BE2C (cell line): ENCODE data around the gene SIRT5.
A peak's percentile ranks its signal among the peaks of the same experiment; 100 is the strongest.

ENCODE experiments used
- DNase-seq: peaks from one replicate; pipeline ENCODE4 v3.0.0-alpha.2; 2020
- H3K27me3 ChIP-seq: fragments of 250-450 bp; sonication (Bioruptor Pico); 2 replicates; pipeline ENCODE4 v1.5.1; 2020; ENCODE audit warnings: mild to moderate bottlenecking
- H3K36me3 ChIP-seq: fragments of 250-450 bp; sonication (Bioruptor Pico); 2 replicates; pipeline ENCODE4 v1.5.1; 2020; ENCODE audit warnings: mild to moderate bottlenecking
- H3K4me1 ChIP-seq: fragments of 250-450 bp; sonication (Bioruptor Pico); 2 replicates; pipeline ENCODE4 v1.5.1; 2020
- H3K4me3 ChIP-seq: 2 replicates; pipeline ENCODE4 v1.5.1; 2011; ENCODE audit warnings: low read depth, low read length
- H3K9me3 ChIP-seq: fragments of 250-450 bp; sonication (Bioruptor Pico); 2 replicates; pipeline ENCODE4 v1.5.1; 2020
- CTCF ChIP-seq: IDR thresholded peaks from 2 replicates; pipeline ENCODE4 v1.5.1; 2012; ENCODE audit warnings: mild to moderate bottlenecking, low read depth, low read length

Gene SIRT5

GRCh38 chr6:13617066-13617465 lies 42.7 kb downstream of the SIRT5 start:
- no peak for DNase-seq
- no peak for TF ChIP-seq CTCF
- Histone ChIP-seq H3K4me3 (no peak overlapping the region), H3K27me3 (no peaks in the 10 kb centered on the region), H3K36me3 (peaks cover 46% of the 10 kb centered on the region), H3K9me3 (no peaks in the 10 kb centered on the region), H3K4me1 (no peaks in the 10 kb centered on the region; the same call in 1 of the 2 replicates)

GRCh38 chr6:13624871-13625288 lies 50.5 kb downstream of the SIRT5 start:
- peaks cover 59% of the 10 kb centered on the region for H3K36me3 ChIP-seq
- no peaks in the 10 kb centered on the region for H3K9me3 ChIP-seq
- no peak overlapping the region for H3K4me3 ChIP-seq
- no peaks in the 10 kb centered on the region for H3K27me3 ChIP-seq
- peak; percentile 28 for DNase-seq
- TF ChIP-seq CTCF: peak; percentile 79
- no peaks in the 10 kb centered on the region for H3K4me1 ChIP-seq

- TF ChIP-seq CTCF: no peak
- no peaks in the 10 kb centered on the region for H3K4me1 ChIP-seq
- H3K27me3 ChIP-seq: no peaks in the 10 kb centered on the region
- peaks cover 21% of the 10 kb centered on the region for H3K36me3 ChIP-seq
- no peak for DNase-seq
- H3K9me3 ChIP-seq: no peaks in the 10 kb centered on the region
- H3K4me3 ChIP-seq: no peak overlapping the region
These were observed 55.2 kb downstream of the SIRT5 start for GRCh38 chr6:13629459-13630116.

- H3K9me3 ChIP-seq: no peaks in the 10 kb centered on the region
- TF ChIP-seq CTCF: no peak
- DNase-seq: no peak
- no peak overlapping the region for H3K4me3 ChIP-seq
- no peaks in the 10 kb centered on the region for H3K27me3 ChIP-seq
- peaks cover 15% of the 10 kb centered on the region for H3K36me3 ChIP-seq
- H3K4me1 ChIP-seq: no peaks in the 10 kb centered on the region
These were observed 56.1 kb downstream of the SIRT5 start for GRCh38 chr6:13630499-13630898.

- TF ChIP-seq CTCF: no peak
- no peak for DNase-seq
- no peak overlapping the region for H3K4me3 ChIP-seq
- H3K4me1 ChIP-seq: no peaks in the 10 kb centered on the region
- peaks cover 13% of the 10 kb centered on the region for H3K36me3 ChIP-seq
- no peaks in the 10 kb centered on the region for H3K27me3 ChIP-seq
- no peaks in the 10 kb centered on the region for H3K9me3 ChIP-seq
These were observed 58.9 kb downstream of the SIRT5 start for GRCh38 chr6:13633343-13633742.

GRCh38 chr6:13635948-13636658 lies 61.7 kb downstream of the SIRT5 start:
- no peaks in the 10 kb centered on the region for H3K9me3 ChIP-seq
- TF ChIP-seq CTCF: no peak
- peaks cover 11% of the 10 kb centered on the region for H3K36me3 ChIP-seq
- no peaks in the 10 kb centered on the region for H3K27me3 ChIP-seq
- H3K4me1 ChIP-seq: no peaks in the 10 kb centered on the region
- H3K4me3 ChIP-seq: no peak overlapping the region
- DNase-seq: no peak
